PC-9 (cell line): ENCODE data around the gene ATP11C.

Experiments
- EZH2 ChIP-seq: fragments of 200-600 bp; sonication (generic); IDR thresholded peaks from 2 replicates; pipeline ENCODE4 v1.8.0; 2017; ENCODE audit warnings: antibody characterized with exemption, low read depth
- TF ChIP-seq, protein P1 (sequence below): fragments of 200-600 bp; sonication (generic); conservative IDR thresholded peaks from 2 replicates; pipeline ENCODE4 v1.6.1; 2017; ENCODE audit warnings: mixed run types, antibody characterized with exemption, mild to moderate bottlenecking, moderate library complexity

GRCh38 chrX:139924696-139925095, 8.2 kb downstream of the ATP11C start:
- TF ChIP-seq, protein P1, sequence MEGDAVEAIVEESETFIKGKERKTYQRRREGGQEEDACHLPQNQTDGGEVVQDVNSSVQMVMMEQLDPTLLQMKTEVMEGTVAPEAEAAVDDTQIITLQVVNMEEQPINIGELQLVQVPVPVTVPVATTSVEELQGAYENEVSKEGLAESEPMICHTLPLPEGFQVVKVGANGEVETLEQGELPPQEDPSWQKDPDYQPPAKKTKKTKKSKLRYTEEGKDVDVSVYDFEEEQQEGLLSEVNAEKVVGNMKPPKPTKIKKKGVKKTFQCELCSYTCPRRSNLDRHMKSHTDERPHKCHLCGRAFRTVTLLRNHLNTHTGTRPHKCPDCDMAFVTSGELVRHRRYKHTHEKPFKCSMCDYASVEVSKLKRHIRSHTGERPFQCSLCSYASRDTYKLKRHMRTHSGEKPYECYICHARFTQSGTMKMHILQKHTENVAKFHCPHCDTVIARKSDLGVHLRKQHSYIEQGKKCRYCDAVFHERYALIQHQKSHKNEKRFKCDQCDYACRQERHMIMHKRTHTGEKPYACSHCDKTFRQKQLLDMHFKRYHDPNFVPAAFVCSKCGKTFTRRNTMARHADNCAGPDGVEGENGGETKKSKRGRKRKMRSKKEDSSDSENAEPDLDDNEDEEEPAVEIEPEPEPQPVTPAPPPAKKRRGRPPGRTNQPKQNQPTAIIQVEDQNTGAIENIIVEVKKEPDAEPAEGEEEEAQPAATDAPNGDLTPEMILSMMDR = no peak
- TF ChIP-seq EZH2 = no peak
